ENCODE data around the gene ITSN1.
"Not testable (repeated sequence)": the region's sequence is repeated elsewhere in the genome, so short reads cannot be mapped to it uniquely, and the experiment has no call there.

ITSN1 gene

GRCh38 chr21:33844890-33845205 is 202.5 kb downstream of the ITSN1 start:
- no peak for DNase-seq

GRCh38 chr21:33846141-33846540 is 203.8 kb downstream of the ITSN1 start:
- DNase-seq, result no peak

GRCh38 chr21:33847588-33848248 is 205.4 kb downstream of the ITSN1 start:
- no peak for DNase-seq

GRCh38 chr21:33848249-33848953 is 206.1 kb downstream of the ITSN1 start:
- DNase-seq, result no peak

GRCh38 chr21:33849834-33850233 is 207.5 kb downstream of the ITSN1 start:
- no peak for DNase-seq

- DNase-seq, result no peak
These were observed 208.1 kb downstream of the ITSN1 start for GRCh38 chr21:33850401-33850800.

- DNase-seq, result no peak
These were observed 208.7 kb downstream of the ITSN1 start for GRCh38 chr21:33850985-33851384.

- DNase-seq, result no peak
These were observed 210.2 kb downstream of the ITSN1 start for GRCh38 chr21:33852485-33852884.

- no peak for DNase-seq
These were observed 212.3 kb downstream of the ITSN1 start for GRCh38 chr21:33854604-33855003.

GRCh38 chr21:33855190-33855589 is 212.9 kb downstream of the ITSN1 start:
- no peak for DNase-seq

GRCh38 chr21:33856893-33857527 is 214.7 kb downstream of the ITSN1 start:
- no peak for DNase-seq

GRCh38 chr21:33857846-33858666 is 215.8 kb downstream of the ITSN1 start:
- no peak for DNase-seq

GRCh38 chr21:33858667-33859372 is 216.5 kb downstream of the ITSN1 start:
- DNase-seq, result no peak

GRCh38 chr21:33859373-33860102 is 217.2 kb downstream of the ITSN1 start:
- DNase-seq, result no peak

- no peak for DNase-seq
These were observed 218.1 kb downstream of the ITSN1 start for GRCh38 chr21:33860332-33860879.

- no peak for DNase-seq
These were observed 218.8 kb downstream of the ITSN1 start for GRCh38 chr21:33861125-33861524.

GRCh38 chr21:33863191-33863590 is 220.9 kb downstream of the ITSN1 start:
- DNase-seq, result not testable (repeated sequence)

- DNase-seq, result no peak
These were observed 221.8 kb downstream of the ITSN1 start for GRCh38 chr21:33864150-33864549.

- no peak for DNase-seq
These were observed 222.9 kb downstream of the ITSN1 start for GRCh38 chr21:33865176-33865575.

GRCh38 chr21:33865996-33866575 is 223.8 kb downstream of the ITSN1 start:
- DNase-seq, result no peak

- DNase-seq, result no peak
These were observed 224.5 kb downstream of the ITSN1 start for GRCh38 chr21:33866826-33867225.

All from activated CD4-positive, alpha-beta T cell treated with anti-CD3 and anti-CD28 coated beads, Interleukin-2, amount 50 U/mL, for 16 hours (primary cell).